Smooth muscle cell of the brain vasculature (primary cell): ENCODE results near the gene ZRANB1.

Experiments used
- DNase-seq: peaks from one replicate; pipeline ENCODE4 v3.0.0-alpha.2; 2012; ENCODE audit warnings: low read depth, low spot score

Gene ZRANB1

GRCh38 chr10:125035136-125035535 lies 93.2 kb downstream of the ZRANB1 start:
- DNase-seq: peak; percentile 82

GRCh38 chr10:125035588-125036295 lies 93.8 kb downstream of the ZRANB1 start:
- no peak for DNase-seq

GRCh38 chr10:125037145-125037877 lies 95.4 kb downstream of the ZRANB1 start:
- no peak for DNase-seq
